Neural crest cell (in vitro differentiated cells): ENCODE results near the gene TTC1. TPM values are rescaled to one million over a fixed set of nuclear protein-coding genes. Genes with fewer than 3 reads are reported as not detected.

Experiments
- DNase-seq: peaks from one replicate; pipeline ENCODE4 v3.0.0; 2021; ENCODE audit warnings: low read depth, mixed read lengths, low spot score
- H3K27ac Mint-ChIP-seq: one replicate; pipeline ENCODE4 v1.8.0; 2021; ENCODE audit warnings: mild to moderate bottlenecking, mixed read lengths; ENCODE audit not compliant: unreplicated experiment
- H3K27me3 Mint-ChIP-seq: 2 replicates; pipeline ENCODE4 v1.8.0; 2021; ENCODE audit warnings: low read depth, mild to moderate bottlenecking, mixed read lengths
- H3K36me3 Mint-ChIP-seq: 2 replicates; pipeline ENCODE4 v1.8.0; 2021; ENCODE audit warnings: low read depth, mild to moderate bottlenecking, mixed read lengths
- H3K4me1 Mint-ChIP-seq: 2 replicates; pipeline ENCODE4 v1.8.0; 2021; ENCODE audit warnings: mixed read lengths
- H3K4me3 Mint-ChIP-seq: one replicate; pipeline ENCODE4 v1.8.0; 2021; ENCODE audit warnings: mild to moderate bottlenecking, mixed read lengths
- H3K9me3 Mint-ChIP-seq: 2 replicates; pipeline ENCODE4 v1.8.0; 2021; ENCODE audit warnings: mixed read lengths
- long read RNA-seq: library from polyadenylated mRNA; unstranded; transcript quantifications from one replicate; pipeline ENCODE4 v2.0.0, GENCODE V29; 2020
- total RNA-seq: library from RNA; stranded (reverse); gene quantifications from 2 replicates; pipeline ENCODE4 v1.2.1, GENCODE V29; 2021
- TF ChIP-seq, protein P1 (sequence below): fragments of 200-600 bp; sonication (generic); conservative IDR thresholded peaks from 2 replicates; pipeline ENCODE4 v1.5.0; 2021; ENCODE audit warnings: antibody characterized with exemption, mild to moderate bottlenecking

The TTC1 gene
- 48.0 and 49.4 TPM in 2 replicates for total RNA-seq
- long read RNA-seq, transcript TTC1-205 (8 exons, 1,432 nt): minor isoform, 11 of 90 reads
- long read RNA-seq, transcript TTC1-201 (8 exons, 1,467 nt): major isoform, 66 of 90 reads
- long read RNA-seq, partial matches to known transcripts: 8 of 90 reads
- long read RNA-seq, other reads (novel, unspliced or antisense): 5 of 90 reads

GRCh38 chr5:160008877-160009590 lies at the start of gene TTC1:
TSS of gene TTC1 (plus strand) at chr5:160009139. CDS start at chr5:160010529, 1,390 bp downstream.
- H3K9me3 Mint-ChIP-seq: no peaks in the 10 kb centered on the region
- H3K4me1 Mint-ChIP-seq: peaks cover 24% of the 10 kb centered on the region
- H3K27ac Mint-ChIP-seq: peak within 1 kb of the TSS; percentile 99
- no peaks in the 10 kb centered on the region for H3K27me3 Mint-ChIP-seq
- peak; percentile 92 for DNase-seq
- TF ChIP-seq, protein P1, sequence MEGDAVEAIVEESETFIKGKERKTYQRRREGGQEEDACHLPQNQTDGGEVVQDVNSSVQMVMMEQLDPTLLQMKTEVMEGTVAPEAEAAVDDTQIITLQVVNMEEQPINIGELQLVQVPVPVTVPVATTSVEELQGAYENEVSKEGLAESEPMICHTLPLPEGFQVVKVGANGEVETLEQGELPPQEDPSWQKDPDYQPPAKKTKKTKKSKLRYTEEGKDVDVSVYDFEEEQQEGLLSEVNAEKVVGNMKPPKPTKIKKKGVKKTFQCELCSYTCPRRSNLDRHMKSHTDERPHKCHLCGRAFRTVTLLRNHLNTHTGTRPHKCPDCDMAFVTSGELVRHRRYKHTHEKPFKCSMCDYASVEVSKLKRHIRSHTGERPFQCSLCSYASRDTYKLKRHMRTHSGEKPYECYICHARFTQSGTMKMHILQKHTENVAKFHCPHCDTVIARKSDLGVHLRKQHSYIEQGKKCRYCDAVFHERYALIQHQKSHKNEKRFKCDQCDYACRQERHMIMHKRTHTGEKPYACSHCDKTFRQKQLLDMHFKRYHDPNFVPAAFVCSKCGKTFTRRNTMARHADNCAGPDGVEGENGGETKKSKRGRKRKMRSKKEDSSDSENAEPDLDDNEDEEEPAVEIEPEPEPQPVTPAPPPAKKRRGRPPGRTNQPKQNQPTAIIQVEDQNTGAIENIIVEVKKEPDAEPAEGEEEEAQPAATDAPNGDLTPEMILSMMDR: no peak
- peak within 1 kb of the TSS; percentile 94 for H3K4me3 Mint-ChIP-seq
- no peaks in the 10 kb centered on the region for H3K36me3 Mint-ChIP-seq

DNA sequence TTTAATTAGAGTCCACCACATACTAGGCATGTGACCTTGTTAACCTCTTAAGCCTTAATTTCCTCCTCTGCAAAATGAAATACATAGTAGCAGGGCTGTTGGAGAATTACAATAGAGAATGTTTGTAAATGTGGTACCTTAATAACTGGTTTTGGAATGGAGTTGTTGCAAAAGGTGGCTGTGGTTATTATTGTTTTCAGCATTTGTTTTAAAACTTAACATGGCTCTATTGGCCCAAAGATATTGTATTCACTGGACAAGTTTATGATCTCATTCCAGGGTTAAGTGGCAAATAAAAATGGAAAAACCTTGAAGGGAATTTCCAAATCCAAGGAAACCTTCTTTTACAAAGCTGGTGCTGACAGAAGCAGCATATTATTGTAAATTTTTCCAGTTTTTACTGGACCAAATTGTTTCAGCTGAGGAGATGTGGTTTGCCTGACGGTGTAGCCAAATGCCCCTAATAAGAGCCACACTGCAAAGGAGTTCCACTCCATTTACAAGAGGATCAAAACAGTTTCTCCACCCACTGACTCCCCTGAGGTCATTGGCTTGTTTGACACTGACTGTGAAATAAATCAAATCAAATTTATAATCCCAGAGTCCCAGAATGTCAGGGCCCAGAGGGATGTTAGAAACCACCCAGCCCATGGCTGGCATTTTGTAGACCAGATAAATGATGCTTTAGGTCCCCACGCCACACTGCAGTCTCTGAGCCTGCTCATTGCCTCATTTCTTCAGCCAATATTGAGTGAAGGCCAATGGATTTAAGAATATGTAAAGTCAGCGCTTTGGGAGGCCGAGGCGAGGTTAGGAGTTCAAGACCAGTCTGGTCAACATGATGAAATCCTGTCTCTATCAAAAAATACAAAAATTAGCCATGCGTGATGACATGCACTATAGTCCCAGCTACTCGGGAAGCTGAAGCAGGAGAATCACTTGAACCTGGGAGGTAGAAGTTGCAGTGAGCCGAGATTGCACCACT lies 47.5 kb upstream of the TTC1 start:
- no peak overlapping the region for H3K4me3 Mint-ChIP-seq
- TF ChIP-seq, protein P1: no peak

GRCh38 chr5:159962214-159962613 lies 46.7 kb upstream of the TTC1 start:
- TF ChIP-seq, protein P1: no peak
- Mint-ChIP-seq H3K27me3 (peaks cover 21% of the 10 kb centered on the region), H3K9me3 (no peaks in the 10 kb centered on the region), H3K27ac (no peak overlapping the region), H3K4me1 (peaks cover 10% of the 10 kb centered on the region), H3K4me3 (no peak overlapping the region), H3K36me3 (no peaks in the 10 kb centered on the region)
- DNase-seq: no peak

More for the DNA sequence above, 47.5 kb upstream of the TTC1 start:
- Mint-ChIP-seq H3K4me1 (peaks cover 10% of the 10 kb centered on the region), H3K27ac (no peak overlapping the region), H3K9me3 (no peaks in the 10 kb centered on the region), H3K36me3 (no peaks in the 10 kb centered on the region), H3K27me3 (peaks cover 14% of the 10 kb centered on the region)
- no peak for DNase-seq

- no peak for DNase-seq
- H3K4me1 Mint-ChIP-seq: peaks cover 10% of the 10 kb centered on the region
- no peak overlapping the region for H3K4me3 Mint-ChIP-seq
- H3K27me3 Mint-ChIP-seq: peaks cover 38% of the 10 kb centered on the region
- H3K27ac Mint-ChIP-seq: peak overlapping the region; percentile 92
- no peaks in the 10 kb centered on the region for H3K36me3 Mint-ChIP-seq
- no peaks in the 10 kb centered on the region for H3K9me3 Mint-ChIP-seq
- TF ChIP-seq, protein P1: no peak
These were observed 45.0 kb upstream of the TTC1 start for GRCh38 chr5:159963935-159964334.
